Measurements from ENCODE around the gene ZSWIM1. TPM values are rescaled to one million over a fixed set of nuclear protein-coding genes. Genes with fewer than 3 reads are reported as not detected.
A peak's percentile ranks its signal among the peaks of the same experiment; 100 is the strongest.

Gene ZSWIM1
- total and polyA plus RNA-seq, 2 of the 13 experiments (the other 11 are each of a cell fraction or from before 2014, with no cell fraction given), result 9.5 to 11.7 TPM

DNA sequence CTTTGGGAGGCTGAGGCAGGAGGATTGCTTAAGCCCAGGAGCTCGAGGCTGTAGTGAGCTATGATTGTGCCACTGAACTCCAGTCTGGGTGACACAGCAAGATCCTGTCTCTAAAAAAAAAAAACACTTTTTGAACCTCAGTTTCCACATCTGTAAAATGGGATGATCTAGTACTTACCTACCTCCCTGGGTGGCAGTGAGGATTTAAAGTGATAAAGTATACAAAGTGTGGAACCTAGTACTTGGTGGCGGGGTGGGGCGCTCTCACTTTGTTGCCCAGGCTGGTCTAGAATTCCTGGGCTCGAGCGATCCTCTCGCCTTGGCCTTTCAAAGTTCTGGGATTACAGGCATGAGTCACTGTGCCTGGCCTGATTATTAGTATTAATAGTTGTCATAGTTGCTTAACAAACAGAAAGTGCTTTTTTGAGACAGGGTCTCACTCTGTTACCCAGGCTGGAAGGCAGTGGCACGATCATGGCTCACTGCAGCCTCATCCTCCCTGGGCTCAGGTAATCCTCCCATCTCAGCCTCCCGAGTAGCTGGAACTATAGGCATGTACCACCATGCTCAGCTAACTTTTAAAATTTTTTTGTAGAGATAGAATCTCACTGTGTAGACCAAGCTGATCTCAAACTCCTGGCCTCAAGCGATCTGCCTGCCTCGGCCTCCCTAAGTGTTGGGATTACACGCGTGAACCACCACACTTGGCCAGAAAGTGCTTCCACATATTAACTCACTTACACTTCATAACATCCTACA is 37.9 kb downstream of the ZSWIM1 start (continued):
- TF ChIP-seq, protein P1, sequence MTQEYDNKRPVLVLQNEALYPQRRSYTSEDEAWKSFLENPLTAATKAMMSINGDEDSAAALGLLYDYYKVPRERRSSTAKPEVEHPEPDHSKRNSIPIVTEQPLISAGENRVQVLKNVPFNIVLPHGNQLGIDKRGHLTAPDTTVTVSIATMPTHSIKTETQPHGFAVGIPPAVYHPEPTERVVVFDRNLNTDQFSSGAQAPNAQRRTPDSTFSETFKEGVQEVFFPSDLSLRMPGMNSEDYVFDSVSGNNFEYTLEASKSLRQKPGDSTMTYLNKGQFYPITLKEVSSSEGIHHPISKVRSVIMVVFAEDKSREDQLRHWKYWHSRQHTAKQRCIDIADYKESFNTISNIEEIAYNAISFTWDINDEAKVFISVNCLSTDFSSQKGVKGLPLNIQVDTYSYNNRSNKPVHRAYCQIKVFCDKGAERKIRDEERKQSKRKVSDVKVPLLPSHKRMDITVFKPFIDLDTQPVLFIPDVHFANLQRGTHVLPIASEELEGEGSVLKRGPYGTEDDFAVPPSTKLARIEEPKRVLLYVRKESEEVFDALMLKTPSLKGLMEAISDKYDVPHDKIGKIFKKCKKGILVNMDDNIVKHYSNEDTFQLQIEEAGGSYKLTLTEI (CRISPR knock-in tag; conservative IDR thresholded peaks at IDR 0.05), result no peak
- no peak for TF ChIP-seq FOXP1 (IDR thresholded peaks at IDR 0.05)
- no peak for TF ChIP-seq FOXP1 (CRISPR knock-in tag; IDR thresholded peaks at IDR 0.05)
- TF ChIP-seq FOSL2 (CRISPR knock-in tag; IDR thresholded peaks at IDR 0.05), result peak; percentile 54
- TF ChIP-seq MEIS2 (CRISPR knock-in tag; IDR thresholded peaks at IDR 0.05), result no peak
- TF ChIP-seq TAF1 (CRISPR knock-in tag; IDR thresholded peaks at IDR 0.05), result 0 out of 2 replicates have a peak, but pooled peaks have one; percentile 3
- TF ChIP-seq FIP1L1 (IDR thresholded peaks at IDR 0.05; ENCODE audit: borderline replicate concordance, insufficient read depth, low read depth, low read length), result no peak
- no peak for TF ChIP-seq HMG20B (CRISPR knock-in tag; conservative IDR thresholded peaks at IDR 0.05)
- TF ChIP-seq HDAC1 (CRISPR knock-in tag; IDR thresholded peaks at IDR 0.05), result 0 out of 2 replicates have a peak, but pooled peaks have one; percentile 26
- no peak for TF ChIP-seq ZNF569 (CRISPR knock-in tag; IDR thresholded peaks at IDR 0.05; ENCODE audit: borderline replicate concordance)
- TF ChIP-seq, protein P2, sequence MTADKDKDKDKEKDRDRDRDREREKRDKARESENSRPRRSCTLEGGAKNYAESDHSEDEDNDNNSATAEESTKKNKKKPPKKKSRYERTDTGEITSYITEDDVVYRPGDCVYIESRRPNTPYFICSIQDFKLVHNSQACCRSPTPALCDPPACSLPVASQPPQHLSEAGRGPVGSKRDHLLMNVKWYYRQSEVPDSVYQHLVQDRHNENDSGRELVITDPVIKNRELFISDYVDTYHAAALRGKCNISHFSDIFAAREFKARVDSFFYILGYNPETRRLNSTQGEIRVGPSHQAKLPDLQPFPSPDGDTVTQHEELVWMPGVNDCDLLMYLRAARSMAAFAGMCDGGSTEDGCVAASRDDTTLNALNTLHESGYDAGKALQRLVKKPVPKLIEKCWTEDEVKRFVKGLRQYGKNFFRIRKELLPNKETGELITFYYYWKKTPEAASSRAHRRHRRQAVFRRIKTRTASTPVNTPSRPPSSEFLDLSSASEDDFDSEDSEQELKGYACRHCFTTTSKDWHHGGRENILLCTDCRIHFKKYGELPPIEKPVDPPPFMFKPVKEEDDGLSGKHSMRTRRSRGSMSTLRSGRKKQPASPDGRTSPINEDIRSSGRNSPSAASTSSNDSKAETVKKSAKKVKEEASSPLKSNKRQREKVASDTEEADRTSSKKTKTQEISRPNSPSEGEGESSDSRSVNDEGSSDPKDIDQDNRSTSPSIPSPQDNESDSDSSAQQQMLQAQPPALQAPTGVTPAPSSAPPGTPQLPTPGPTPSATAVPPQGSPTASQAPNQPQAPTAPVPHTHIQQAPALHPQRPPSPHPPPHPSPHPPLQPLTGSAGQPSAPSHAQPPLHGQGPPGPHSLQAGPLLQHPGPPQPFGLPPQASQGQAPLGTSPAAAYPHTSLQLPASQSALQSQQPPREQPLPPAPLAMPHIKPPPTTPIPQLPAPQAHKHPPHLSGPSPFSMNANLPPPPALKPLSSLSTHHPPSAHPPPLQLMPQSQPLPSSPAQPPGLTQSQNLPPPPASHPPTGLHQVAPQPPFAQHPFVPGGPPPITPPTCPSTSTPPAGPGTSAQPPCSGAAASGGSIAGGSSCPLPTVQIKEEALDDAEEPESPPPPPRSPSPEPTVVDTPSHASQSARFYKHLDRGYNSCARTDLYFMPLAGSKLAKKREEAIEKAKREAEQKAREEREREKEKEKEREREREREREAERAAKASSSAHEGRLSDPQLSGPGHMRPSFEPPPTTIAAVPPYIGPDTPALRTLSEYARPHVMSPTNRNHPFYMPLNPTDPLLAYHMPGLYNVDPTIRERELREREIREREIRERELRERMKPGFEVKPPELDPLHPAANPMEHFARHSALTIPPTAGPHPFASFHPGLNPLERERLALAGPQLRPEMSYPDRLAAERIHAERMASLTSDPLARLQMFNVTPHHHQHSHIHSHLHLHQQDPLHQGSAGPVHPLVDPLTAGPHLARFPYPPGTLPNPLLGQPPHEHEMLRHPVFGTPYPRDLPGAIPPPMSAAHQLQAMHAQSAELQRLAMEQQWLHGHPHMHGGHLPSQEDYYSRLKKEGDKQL (CRISPR knock-in tag; IDR thresholded peaks at IDR 0.05; ENCODE audit: low read depth), result no peak
- TF ChIP-seq ZNF546 (CRISPR knock-in tag; conservative IDR thresholded peaks at IDR 0.05), result no peak
- TF ChIP-seq, protein P3, sequence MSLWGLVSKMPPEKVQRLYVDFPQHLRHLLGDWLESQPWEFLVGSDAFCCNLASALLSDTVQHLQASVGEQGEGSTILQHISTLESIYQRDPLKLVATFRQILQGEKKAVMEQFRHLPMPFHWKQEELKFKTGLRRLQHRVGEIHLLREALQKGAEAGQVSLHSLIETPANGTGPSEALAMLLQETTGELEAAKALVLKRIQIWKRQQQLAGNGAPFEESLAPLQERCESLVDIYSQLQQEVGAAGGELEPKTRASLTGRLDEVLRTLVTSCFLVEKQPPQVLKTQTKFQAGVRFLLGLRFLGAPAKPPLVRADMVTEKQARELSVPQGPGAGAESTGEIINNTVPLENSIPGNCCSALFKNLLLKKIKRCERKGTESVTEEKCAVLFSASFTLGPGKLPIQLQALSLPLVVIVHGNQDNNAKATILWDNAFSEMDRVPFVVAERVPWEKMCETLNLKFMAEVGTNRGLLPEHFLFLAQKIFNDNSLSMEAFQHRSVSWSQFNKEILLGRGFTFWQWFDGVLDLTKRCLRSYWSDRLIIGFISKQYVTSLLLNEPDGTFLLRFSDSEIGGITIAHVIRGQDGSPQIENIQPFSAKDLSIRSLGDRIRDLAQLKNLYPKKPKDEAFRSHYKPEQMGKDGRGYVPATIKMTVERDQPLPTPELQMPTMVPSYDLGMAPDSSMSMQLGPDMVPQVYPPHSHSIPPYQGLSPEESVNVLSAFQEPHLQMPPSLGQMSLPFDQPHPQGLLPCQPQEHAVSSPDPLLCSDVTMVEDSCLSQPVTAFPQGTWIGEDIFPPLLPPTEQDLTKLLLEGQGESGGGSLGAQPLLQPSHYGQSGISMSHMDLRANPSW (CRISPR knock-in tag; IDR thresholded peaks at IDR 0.05; ENCODE audit: borderline replicate concordance), result 0 out of 2 replicates have a peak, but pooled peaks have one; percentile 54
- TF ChIP-seq ZNF660 (CRISPR knock-in tag; IDR thresholded peaks at IDR 0.05; ENCODE audit: borderline replicate concordance, low read depth), result no peak
- TF ChIP-seq, protein P4, sequence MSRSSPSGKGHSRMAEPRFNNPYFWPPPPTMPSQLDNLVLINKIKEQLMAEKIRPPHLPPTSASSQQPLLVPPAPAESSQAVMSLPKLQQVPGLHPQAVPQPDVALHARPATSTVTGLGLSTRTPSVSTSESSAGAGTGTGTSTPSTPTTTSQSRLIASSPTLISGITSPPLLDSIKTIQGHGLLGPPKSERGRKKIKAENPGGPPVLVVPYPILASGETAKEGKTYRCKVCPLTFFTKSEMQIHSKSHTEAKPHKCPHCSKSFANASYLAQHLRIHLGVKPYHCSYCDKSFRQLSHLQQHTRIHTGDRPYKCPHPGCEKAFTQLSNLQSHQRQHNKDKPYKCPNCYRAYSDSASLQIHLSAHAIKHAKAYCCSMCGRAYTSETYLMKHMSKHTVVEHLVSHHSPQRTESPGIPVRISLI (CRISPR knock-in tag; IDR thresholded peaks at IDR 0.05; ENCODE audit: borderline replicate concordance), result no peak
- no peak for TF ChIP-seq MAZ (IDR thresholded peaks at IDR 0.05; ENCODE audit: borderline replicate concordance, low read depth, low read length)
- TF ChIP-seq MAZ (CRISPR knock-in tag; IDR thresholded peaks at IDR 0.05; ENCODE audit: low read depth), result peak; percentile 50
- TF ChIP-seq PITX1 (CRISPR knock-in tag; IDR thresholded peaks at IDR 0.05), result peak; percentile 21; the same call in 1 of the 2 replicates
